Activated naive CD8-positive, alpha-beta T cell treated with anti-CD3 and anti-CD28 coated beads, Interleukin-2, amount 50 U/mL, for 16 hours (primary cell): ENCODE measurements around the gene SSC5D.

Source experiments
- DNase-seq: peaks from one replicate; pipeline ENCODE4 v3.0.0-alpha.2; 2020; ENCODE audit warnings: low read depth, low spot score

SSC5D gene

GRCh38 chr19:55455576-55456235, 32.5 kb upstream of the SSC5D start:
- DNase-seq: no peak

- no peak for DNase-seq
These were observed 31.9 kb upstream of the SSC5D start for GRCh38 chr19:55456347-55456746.

- no peak for DNase-seq
These were observed 30.4 kb upstream of the SSC5D start for GRCh38 chr19:55457683-55458457.

GRCh38 chr19:55459551-55459949, 28.7 kb upstream of the SSC5D start:
- DNase-seq: no peak

- no peak for DNase-seq
These were observed 28.1 kb upstream of the SSC5D start for GRCh38 chr19:55459950-55460657.

GRCh38 chr19:55460670-55461258, 27.5 kb upstream of the SSC5D start:
- no peak for DNase-seq

- DNase-seq: peak; percentile 100
These were observed 26.8 kb upstream of the SSC5D start, which contains the start of gene ISOC2 for GRCh38 chr19:55461259-55461973. Gene ISOC2, minus strand, starts transcription at chr19:55461642. Its CDS starts 5,156 bp downstream, at chr19:55456486.

GRCh38 chr19:55461974-55462626, 26.1 kb upstream of the SSC5D start:
- no peak for DNase-seq

- DNase-seq: no peak
These were observed 25.5 kb upstream of the SSC5D start for GRCh38 chr19:55462722-55463121.

- DNase-seq: no peak
These were observed 24.6 kb upstream of the SSC5D start for GRCh38 chr19:55463583-55464031.

- no peak for DNase-seq
These were observed 24.1 kb upstream of the SSC5D start for GRCh38 chr19:55464039-55464661.

GRCh38 chr19:55464662-55465054, 23.6 kb upstream of the SSC5D start, which contains the start of gene C19orf85:
Gene C19orf85, minus strand, starts transcription at chr19:55464751. Its CDS starts 197 bp downstream, at chr19:55464554.
- DNase-seq: no peak

GRCh38 chr19:55465460-55466240, 22.6 kb upstream of the SSC5D start:
- no peak for DNase-seq

GRCh38 chr19:55466241-55466614, 22.0 kb upstream of the SSC5D start:
- no peak for DNase-seq

- DNase-seq: no peak
These were observed 20.8 kb upstream of the SSC5D start for GRCh38 chr19:55467236-55468053.

GRCh38 chr19:55468054-55468393, 20.2 kb upstream of the SSC5D start:
- DNase-seq: no peak

- no peak for DNase-seq
These were observed 17.0 kb upstream of the SSC5D start for GRCh38 chr19:55471266-55471665.

- no peak for DNase-seq
These were observed 15.8 kb upstream of the SSC5D start for GRCh38 chr19:55472463-55472862.
